ENCODE data around the gene ENAH.
"Not testable (repeated sequence)": the region's sequence is repeated elsewhere in the genome, so short reads cannot be mapped to it uniquely, and the experiment has no call there.

The ENAH gene

GRCh38 chr1:225674381-225674780 lies 21.5 kb upstream of the ENAH start:
- no peak for DNase-seq (ENCODE audit: low spot score)

- no peak for DNase-seq (ENCODE audit: low spot score)
Observed at GRCh38 chr1:225670806-225671733, 18.1 kb upstream of the ENAH start.

- no peak for DNase-seq (ENCODE audit: low spot score)
Observed at GRCh38 chr1:225670356-225670755, 17.4 kb upstream of the ENAH start.

DNA sequence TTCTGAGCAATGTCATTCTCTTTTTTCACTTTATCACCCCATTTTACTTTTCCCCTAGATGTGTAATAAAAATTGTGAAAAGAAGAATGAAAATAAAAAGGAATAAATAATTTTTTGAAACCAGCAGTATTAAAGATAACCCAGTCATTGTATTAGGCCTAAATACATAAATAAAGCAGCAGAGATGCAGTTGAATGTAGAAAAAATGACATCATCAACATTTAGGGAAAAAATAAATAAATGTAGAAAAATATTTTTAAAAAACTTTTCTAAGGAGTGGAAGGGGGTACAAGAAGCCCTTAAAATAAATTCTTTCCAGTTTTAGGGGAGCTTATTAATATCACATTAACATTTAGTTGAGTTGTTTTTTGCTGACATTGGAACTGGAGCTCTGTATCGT lies 15.3 kb upstream of the ENAH start:
- DNase-seq (ENCODE audit: low spot score): no peak

DNA sequence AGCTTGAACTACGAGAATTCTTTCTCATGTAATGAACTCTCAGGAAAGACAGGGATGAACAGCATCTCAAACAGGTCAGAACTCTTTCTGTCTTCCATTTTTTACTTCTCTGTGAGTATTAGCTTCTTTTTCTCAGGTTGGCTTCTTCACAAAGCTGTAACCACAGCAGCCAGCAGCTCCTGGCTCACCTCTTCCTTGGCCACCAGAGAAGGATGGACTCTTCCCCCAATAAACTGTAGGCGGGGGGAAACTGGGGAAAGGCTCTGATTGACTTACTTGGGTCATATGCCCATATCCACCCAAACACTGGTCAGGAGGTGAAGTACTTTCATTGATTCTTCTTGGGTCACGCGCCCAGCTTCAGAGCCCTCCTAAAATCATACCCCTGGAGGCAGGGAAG lies 14.4 kb upstream of the ENAH start:
- no peak for DNase-seq (ENCODE audit: low spot score)

- no peak for DNase-seq (ENCODE audit: low spot score)
Observed at GRCh38 chr1:225666495-225666894, 13.6 kb upstream of the ENAH start.

DNA sequence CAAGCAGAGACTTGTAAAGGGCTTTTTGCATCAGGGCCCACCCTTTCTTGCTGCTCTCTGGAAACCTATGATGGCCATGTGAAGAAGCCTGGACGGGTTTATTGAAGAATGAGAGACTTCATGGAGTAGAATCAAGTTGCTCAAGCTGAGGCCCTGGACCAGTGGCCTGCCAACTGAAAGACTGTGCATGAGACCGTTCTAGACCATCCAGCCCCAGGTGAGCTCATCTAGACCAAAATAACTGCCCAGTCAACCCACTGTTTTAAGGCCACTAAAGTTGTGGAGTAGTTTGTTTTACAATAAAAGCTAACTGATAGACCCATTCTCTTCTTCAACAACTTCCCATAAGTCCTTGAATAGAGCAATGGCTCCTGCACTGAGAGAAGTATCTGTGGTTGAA lies 11.8 kb upstream of the ENAH start:
- DNase-seq (ENCODE audit: low spot score): no peak

- no peak for DNase-seq (ENCODE audit: low spot score)
Observed at GRCh38 chr1:225662155-225662554, 9.2 kb upstream of the ENAH start.

GRCh38 chr1:225660544-225660946 lies 7.6 kb upstream of the ENAH start:
- DNase-seq (ENCODE audit: low spot score): no peak

GRCh38 chr1:225658041-225658440 lies 5.1 kb upstream of the ENAH start:
- no peak for DNase-seq (ENCODE audit: low spot score)

DNA sequence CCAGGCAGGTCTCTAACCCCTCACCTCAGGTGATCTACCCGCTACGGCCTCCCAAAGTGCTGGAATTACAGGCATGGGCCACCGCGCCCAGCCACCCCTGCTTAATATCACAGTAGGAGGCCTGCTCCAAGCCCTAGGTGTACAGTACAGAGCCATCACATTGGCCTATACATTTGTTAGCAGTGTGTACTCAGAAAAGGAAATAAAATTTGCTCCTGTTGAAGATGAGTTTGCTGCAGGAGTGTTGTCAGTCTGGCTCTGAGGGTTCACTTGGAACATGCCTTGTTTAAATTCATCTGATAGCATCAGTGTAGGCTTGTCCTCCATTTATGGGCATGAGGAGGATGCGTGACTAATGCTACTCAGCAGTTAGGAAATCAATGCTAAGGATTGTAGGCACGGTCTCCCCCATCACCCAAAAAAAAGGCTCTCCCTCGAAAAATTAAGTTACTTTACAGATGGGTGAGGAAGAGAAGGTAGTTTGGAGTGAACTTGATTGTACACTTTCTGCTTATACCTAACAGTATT lies 4.6 kb upstream of the ENAH start:
- peak; percentile 64 for DNase-seq (ENCODE audit: low spot score)

DNA sequence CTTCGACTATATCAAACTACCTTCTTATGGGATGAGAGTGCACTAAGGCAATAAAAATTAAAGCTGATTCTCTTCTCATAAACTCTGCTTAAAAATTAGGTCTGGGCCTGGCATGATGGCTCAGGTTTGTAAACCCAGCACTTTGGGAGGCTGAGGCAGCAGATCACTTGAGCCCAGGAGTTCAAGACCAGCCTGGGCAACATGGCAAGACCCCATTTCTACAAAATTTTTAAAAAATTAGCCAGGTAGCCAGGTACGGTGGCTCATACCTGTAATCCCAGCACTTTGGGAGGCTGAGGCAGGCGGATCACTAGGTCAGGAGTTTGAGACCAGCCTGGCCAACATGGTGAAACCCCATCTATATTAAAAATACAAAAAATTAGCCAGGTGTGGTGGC lies 3.3 kb upstream of the ENAH start:
- DNase-seq (ENCODE audit: low spot score): not testable (repeated sequence)

GRCh38 chr1:225655509-225656258 lies 2.8 kb upstream of the ENAH start:
- DNase-seq (ENCODE audit: low spot score): peak; percentile 80

DNA sequence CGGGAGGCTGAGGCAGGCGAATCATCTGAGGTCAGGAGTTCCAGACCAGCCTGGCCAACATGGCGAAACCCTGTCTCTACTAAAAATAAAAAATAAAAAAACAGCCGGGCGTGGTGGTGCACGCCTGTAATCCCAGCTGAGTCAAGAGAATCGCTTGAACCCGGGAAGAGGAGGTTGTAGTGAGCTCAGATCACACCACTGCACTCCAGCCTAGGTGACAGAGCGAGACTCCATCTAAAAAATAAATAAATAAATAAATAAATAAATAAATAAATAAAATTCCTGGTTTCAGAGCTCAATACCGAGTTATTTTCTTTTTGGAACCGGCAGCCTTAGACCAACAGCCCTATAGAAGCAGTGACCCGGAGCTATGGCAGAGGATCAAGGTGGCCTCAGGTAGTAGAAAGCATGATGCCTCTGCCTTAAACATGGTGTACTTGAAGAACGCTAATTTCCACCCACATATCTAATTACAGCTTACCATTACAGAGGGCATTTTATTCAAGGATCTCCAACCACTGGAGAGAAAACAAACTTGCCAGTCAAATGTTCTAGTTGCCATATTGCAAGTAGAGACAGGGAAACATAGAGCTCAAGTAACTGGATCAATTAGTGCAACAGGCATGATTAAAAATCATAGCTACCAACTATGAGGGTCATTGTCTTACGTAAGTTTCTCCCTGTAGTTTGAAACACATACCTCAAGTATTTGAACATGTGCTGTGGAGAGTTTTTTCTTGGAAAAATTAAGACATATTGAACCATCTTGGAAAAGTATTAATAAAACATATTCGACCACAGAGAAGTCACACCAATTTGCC lies 2.0 kb upstream of the ENAH start:
- DNase-seq (ENCODE audit: low spot score): no peak

GRCh38 chr1:225654277-225654597 lies 1.3 kb upstream of the ENAH start:
- DNase-seq (ENCODE audit: low spot score): no peak

GRCh38 chr1:225653463-225654276 lies 747 bp upstream of the ENAH start:
- peak; percentile 60 for DNase-seq (ENCODE audit: low spot score)

DNA sequence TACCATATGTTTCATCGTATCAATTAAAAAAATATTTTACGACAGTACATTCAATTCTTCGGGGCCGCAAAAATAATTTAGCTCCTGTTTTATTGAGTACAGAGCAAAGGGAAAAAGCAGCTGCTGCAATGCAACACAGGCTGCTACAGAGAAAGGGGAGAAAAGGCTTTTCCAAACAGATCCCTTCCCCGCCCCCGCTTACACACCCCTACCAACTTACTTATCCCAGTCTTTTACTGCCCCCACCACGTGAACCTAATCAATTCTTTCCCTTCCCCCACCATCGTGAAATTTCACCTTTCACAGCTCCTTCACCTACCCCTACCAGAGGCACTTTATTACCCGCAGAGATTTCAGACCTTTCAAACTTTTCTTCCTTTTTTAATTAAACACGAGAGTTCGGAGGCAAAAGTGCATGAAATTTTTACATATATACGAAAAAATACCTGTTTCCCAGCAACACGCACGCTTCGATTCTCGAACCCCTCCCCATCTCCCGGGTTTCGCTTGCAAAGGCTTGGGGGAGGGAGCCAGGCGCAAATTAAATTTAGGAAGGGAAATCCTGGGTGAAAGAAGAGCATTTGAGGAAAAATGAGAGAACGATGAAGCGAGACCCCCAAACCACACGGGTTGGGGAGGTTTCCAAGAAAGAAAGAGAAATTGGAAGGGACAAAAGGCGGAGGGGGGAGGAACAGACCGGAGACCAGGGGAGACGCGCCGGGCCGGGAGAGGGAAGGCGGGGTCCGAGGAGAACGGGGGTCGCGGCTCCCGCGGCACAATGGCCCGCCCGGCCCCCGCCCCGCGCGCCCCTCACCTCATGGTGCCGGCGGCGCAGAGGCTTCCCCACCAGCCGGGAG lies 823 bp downstream of the ENAH start:
- no peak for DNase-seq (ENCODE audit: low spot score)

GRCh38 chr1:225651376-225651871 lies 1.5 kb downstream of the ENAH start:
- no peak for DNase-seq (ENCODE audit: low spot score)

- DNase-seq (ENCODE audit: low spot score): no peak
Observed at GRCh38 chr1:225650179-225650578, 2.7 kb downstream of the ENAH start.

- DNase-seq (ENCODE audit: low spot score): no peak
Observed at GRCh38 chr1:225645194-225645895, 7.6 kb downstream of the ENAH start.
